ENCODE measurements around the gene AMER1.
A peak's percentile ranks its signal among the peaks of the same experiment; 100 is the strongest.
"Not testable (repeated sequence)": the region's sequence is repeated elsewhere in the genome, so short reads cannot be mapped to it uniquely, and the experiment has no call there.

Gene AMER1

GRCh38 chrX:64205441-64205734 is at the start of gene AMER1:
Gene AMER1, minus strand, starts transcription at chrX:64205708. Its CDS starts 12,422 bp downstream, at chrX:64193286.
- no peak for DNase-seq (ENCODE audit: low spot score)

- DNase-seq (ENCODE audit: low spot score) = no peak
Observed at GRCh38 chrX:64230123-64230970, 24.8 kb upstream of the AMER1 start, which contains the start of gene ASB12. Gene ASB12, minus strand, starts transcription at chrX:64230607. Its CDS starts 4,957 bp downstream, at chrX:64225650.

GRCh38 chrX:64229154-64229553 is 23.6 kb upstream of the AMER1 start:
- DNase-seq (ENCODE audit: low spot score) = no peak

- no peak for DNase-seq (ENCODE audit: low spot score)
Observed at GRCh38 chrX:64218023-64218422, 12.5 kb upstream of the AMER1 start.

GRCh38 chrX:64213989-64214388 is 8.5 kb upstream of the AMER1 start:
- not testable (repeated sequence) for DNase-seq (ENCODE audit: low spot score)

GRCh38 chrX:64206556-64207162 is 1.2 kb upstream of the AMER1 start:
- no peak for DNase-seq (ENCODE audit: low spot score)

GRCh38 chrX:64205735-64206501 is 410 bp upstream of the AMER1 start:
- DNase-seq (ENCODE audit: low spot score) = peak; percentile 89

- DNase-seq (ENCODE audit: low spot score) = peak; percentile 0
Observed at GRCh38 chrX:64204701-64205440, 637 bp downstream of the AMER1 start.

- DNase-seq (ENCODE audit: low spot score) = no peak
Observed at GRCh38 chrX:64204252-64204651, 1.3 kb downstream of the AMER1 start.

- DNase-seq (ENCODE audit: low spot score) = no peak
Observed at GRCh38 chrX:64202808-64203325, 2.6 kb downstream of the AMER1 start.

- DNase-seq (ENCODE audit: low spot score) = no peak
Observed at GRCh38 chrX:64198036-64198435, 7.5 kb downstream of the AMER1 start.

- no peak for DNase-seq (ENCODE audit: low spot score)
Observed at GRCh38 chrX:64196606-64197005, 8.9 kb downstream of the AMER1 start.

GRCh38 chrX:64195862-64196261 is 9.6 kb downstream of the AMER1 start:
- no peak for DNase-seq (ENCODE audit: low spot score)

GRCh38 chrX:64192673-64193072 is 12.8 kb downstream of the AMER1 start:
- no peak for DNase-seq (ENCODE audit: low spot score)

GRCh38 chrX:64192040-64192439 is 13.5 kb downstream of the AMER1 start:
- no peak for DNase-seq (ENCODE audit: low spot score)

- no peak for DNase-seq (ENCODE audit: low spot score)
Observed at GRCh38 chrX:64191281-64192010, 14.1 kb downstream of the AMER1 start.

GRCh38 chrX:64190136-64190740 is 15.3 kb downstream of the AMER1 start:
- no peak for DNase-seq (ENCODE audit: low spot score)

- no peak for DNase-seq (ENCODE audit: low spot score)
Observed at GRCh38 chrX:64188901-64189300, 16.6 kb downstream of the AMER1 start.

- no peak for DNase-seq (ENCODE audit: low spot score)
Observed at GRCh38 chrX:64187762-64188150, 17.8 kb downstream of the AMER1 start.

GRCh38 chrX:64186974-64187761 is 18.3 kb downstream of the AMER1 start:
- no peak for DNase-seq (ENCODE audit: low spot score)

Data from activated CD4-positive, alpha-beta T cell treated with anti-CD3 and anti-CD28 coated beads, Interleukin-2, Interleukin-4, amounts not matched to agents 100 ng/mL and 50 ng/mL, durations not matched to agents 16 hours and 8 hours (primary cell).